ENCODE results near the gene SLIRP.
"Not testable (repeated sequence)": the region's sequence is repeated elsewhere in the genome, so short reads cannot be mapped to it uniquely, and the experiment has no call there.

Gene SLIRP

DNA sequence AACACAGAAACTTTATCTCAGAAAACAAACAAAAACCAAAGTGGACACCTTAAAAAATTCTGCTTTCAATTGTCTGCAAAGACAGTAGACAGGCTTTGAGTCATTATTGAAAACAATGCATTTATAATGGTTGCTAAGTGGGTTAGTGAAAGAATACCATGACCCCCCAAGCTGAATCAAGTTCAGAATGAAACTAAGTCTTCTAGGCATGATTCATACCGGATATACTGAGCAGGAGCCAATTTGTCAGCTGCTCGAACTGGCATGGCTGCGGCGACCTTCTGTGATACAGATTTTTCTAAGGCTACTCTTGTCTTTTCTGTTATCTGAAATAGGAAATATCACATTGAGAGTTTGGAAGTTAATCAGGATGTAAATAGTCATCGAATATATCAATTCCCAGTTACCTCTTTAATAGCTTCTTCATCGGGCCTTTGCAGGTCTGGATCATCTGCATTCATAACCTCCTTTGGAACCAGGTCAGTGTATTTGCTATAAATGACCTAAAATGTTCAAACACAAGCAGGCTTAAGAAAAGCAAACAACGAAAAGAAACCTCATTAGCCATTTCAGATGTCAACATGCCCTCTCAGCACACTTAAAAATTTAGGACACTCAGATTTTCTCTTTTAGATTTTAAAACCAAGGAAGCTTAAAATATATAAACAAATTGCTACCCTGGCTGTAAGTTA lies 30.8 kb downstream of the SLIRP start:
- peak; percentile 8 for DNase-seq (ENCODE audit: low read depth)
- TF ChIP-seq, protein P1, sequence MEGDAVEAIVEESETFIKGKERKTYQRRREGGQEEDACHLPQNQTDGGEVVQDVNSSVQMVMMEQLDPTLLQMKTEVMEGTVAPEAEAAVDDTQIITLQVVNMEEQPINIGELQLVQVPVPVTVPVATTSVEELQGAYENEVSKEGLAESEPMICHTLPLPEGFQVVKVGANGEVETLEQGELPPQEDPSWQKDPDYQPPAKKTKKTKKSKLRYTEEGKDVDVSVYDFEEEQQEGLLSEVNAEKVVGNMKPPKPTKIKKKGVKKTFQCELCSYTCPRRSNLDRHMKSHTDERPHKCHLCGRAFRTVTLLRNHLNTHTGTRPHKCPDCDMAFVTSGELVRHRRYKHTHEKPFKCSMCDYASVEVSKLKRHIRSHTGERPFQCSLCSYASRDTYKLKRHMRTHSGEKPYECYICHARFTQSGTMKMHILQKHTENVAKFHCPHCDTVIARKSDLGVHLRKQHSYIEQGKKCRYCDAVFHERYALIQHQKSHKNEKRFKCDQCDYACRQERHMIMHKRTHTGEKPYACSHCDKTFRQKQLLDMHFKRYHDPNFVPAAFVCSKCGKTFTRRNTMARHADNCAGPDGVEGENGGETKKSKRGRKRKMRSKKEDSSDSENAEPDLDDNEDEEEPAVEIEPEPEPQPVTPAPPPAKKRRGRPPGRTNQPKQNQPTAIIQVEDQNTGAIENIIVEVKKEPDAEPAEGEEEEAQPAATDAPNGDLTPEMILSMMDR (IDR thresholded peaks at IDR 0.05; ENCODE audit: insufficient read depth, low read depth, low read length, missing control alignments): no peak
- H3K4me3 ChIP-seq (ENCODE audit: low read length): no peak overlapping the region

DNA sequence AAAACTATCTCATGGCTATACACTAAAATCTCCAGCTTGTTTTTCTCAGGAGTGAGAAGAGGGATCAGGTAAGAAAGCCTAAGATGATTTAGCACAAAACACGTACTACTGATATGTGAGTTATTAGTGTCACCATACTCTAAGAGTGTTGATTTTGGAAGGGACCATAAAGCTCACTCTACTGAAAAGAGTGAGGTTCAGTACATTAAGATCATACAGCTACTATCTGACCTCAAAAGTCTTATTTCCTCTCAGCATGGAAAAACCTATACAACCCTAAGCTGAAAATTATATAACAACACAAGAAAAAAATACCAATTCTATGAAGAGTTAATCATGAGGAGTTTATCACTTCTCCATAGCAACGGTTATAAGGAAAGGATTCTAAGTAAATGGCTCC lies 33.5 kb downstream of the SLIRP start:
- DNase-seq (ENCODE audit: low read depth): no peak
- TF ChIP-seq, protein P1 (IDR thresholded peaks at IDR 0.05; ENCODE audit: insufficient read depth, low read depth, low read length, missing control alignments): no peak
- no peak overlapping the region for H3K4me3 ChIP-seq (ENCODE audit: low read length)

DNA sequence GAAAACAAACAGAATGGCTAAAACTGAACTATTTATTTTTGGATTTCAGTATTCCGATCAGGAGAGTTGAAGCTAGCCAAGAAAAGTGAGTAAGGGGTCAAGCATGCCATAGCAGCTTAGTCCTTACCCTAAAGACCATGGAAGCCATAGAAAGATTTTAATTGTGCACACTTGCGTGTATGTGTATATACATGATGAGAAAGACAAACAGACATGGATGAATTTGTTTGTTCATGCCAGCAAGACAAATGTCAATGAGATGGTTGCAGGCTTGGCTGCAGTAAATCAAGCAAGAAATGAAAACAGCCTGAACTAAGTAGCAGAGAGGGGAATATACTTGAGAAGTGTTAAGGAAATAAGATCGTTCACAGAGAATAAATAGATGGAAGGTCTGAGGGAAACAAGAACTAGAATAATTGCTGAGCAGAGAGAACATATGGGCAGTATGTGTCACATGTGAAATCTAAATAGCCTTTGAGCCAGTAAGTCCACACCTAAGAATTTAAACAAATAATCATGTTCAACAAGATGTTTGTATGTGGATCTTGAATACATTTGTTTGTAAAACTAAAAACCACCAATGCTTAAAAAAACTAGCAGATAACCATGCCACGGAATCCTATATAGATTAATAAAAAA lies 38.3 kb downstream of the SLIRP start:
- no peak for DNase-seq (ENCODE audit: low read depth)
- TF ChIP-seq, protein P1 (IDR thresholded peaks at IDR 0.05; ENCODE audit: insufficient read depth, low read depth, low read length, missing control alignments): no peak
- no peak overlapping the region for H3K4me3 ChIP-seq (ENCODE audit: low read length)

DNA sequence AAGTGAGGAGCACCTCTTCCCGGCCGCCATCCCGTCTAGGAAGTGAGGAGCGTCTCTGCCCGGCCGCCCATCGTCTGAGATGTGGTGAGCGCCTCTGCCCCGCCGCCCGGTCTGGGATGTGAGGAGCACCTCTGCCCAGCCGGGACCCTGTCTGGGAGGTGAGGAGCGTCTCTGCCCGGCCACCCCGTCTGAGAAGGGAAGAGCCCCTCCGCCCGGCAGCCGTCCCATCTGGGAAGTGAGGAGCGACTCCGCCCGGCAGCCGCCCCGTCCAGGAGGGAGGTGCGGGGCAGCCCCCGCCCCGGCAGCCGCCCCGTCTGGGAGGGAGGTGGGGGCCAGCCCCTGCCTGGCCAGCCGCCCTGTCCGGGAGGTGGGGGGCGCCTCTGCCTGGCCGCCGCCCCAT lies 39.5 kb downstream of the SLIRP start:
- not testable (repeated sequence) for H3K4me3 ChIP-seq (ENCODE audit: low read length); DNase-seq (ENCODE audit: low read depth)

DNA sequence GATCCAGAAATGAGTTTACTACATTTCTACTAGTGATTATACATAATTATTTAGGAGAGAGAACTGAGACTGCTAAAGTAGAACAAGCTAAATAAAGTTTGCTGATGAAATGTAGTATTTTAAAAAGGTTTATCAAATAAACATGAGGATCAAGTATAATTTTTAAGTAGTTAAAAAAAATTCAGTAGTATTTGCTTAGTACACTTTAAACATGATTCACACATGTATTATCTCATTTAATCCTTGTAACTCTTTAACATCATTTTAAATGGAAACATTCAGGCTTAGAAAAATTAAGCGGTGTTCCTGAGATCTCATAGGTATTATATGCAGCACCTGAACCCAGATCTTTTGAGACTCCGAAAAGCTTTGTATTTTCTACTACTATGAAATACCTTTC lies 44.4 kb downstream of the SLIRP start:
- no peak for DNase-seq (ENCODE audit: low read depth)
- no peak overlapping the region for H3K4me3 ChIP-seq (ENCODE audit: low read length)
- TF ChIP-seq, protein P1 (IDR thresholded peaks at IDR 0.05; ENCODE audit: insufficient read depth, low read depth, low read length, missing control alignments): no peak

DNA sequence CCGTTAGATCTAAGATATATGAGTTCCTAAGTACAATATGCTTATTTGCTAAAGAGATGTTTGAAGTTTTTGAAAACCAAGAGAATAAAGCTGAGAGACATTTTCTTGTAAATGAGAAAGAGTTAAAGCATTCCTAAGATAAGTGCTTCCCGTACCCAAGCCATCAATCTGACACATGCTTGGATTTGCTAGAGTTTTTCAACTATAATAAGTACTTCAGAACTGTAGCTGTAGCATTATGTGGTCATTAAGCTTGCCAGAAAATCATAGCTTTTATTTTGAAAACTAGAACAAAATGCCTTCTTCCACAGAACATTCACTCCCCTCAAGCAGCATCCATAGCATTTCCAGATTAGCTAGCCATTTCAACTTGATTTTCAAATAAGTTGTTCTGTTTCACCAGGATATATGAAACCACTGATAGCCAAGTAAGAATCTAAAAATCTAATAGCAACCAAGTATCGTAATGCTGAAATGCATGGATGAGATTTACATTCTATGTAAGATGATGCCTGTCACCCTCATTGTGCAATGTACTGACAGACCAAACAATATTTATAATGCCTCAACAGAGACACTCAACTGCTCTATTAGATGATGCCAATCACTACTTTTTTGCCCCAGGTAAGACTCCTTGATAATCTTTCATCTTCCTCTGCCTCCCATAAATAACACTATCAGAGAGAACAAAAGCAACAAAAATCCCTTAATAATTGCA lies 45.1 kb downstream of the SLIRP start:
- H3K4me3 ChIP-seq (ENCODE audit: low read length): no peak overlapping the region
- DNase-seq (ENCODE audit: low read depth): peak; percentile 5
- TF ChIP-seq, protein P1 (IDR thresholded peaks at IDR 0.05; ENCODE audit: insufficient read depth, low read depth, low read length, missing control alignments): no peak

DNA sequence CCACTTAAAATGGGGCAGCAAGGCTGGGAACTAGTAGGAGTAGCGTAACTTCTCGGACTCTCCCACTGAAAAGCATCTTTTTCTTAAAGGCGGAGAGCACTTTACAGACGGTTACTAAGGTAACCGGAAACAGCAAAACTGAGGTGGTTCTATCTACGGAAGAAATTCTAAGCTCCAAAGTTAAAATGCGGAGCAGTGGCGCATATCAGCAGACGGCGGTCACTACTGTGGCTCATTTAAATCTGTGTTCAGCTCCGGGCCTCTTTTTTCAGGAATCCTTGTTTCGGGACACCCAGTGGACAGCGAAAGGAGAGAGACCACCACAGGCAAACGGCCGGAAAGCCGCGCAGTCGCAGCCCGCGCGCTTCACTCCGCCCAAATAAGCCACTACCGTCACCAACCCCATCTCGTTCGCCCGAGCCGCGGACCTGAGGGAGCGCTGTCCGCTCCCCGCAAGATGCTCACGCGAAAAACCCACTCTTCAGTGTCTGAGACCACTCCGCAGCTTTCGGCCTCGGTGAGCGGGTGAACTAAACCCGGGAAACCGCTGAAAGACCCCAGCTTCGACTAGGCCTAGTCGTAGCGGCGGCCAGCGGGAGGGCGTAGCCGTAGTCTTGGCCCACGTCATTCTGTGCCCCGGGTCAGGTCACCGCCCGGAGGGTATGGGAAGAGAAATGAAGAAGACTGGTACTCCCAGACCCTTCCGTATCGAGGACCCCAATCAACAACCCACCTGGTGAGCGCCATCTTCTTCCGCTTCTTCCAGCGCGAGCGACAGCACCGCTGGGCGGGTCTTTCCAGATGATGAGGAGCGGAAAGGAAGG lies 52.7 kb downstream of the SLIRP start, which contains the start of gene SNW1:
Gene SNW1, minus strand, starts transcription at position 776 of the 824 bp plus-strand sequence. Its CDS starts 29 bp downstream, at position 747.
- DNase-seq (ENCODE audit: low read depth): peak; percentile 93
- peak within 1 kb of the TSS; percentile 98 for H3K4me3 ChIP-seq (ENCODE audit: low read length)
- TF ChIP-seq, protein P1 (IDR thresholded peaks at IDR 0.05; ENCODE audit: insufficient read depth, low read depth, low read length, missing control alignments): no peak

All from epithelial cell of esophagus (primary cell).